Thyroid gland (tissue), 4 donors: ENCODE measurements around the gene TOM1L1. TPM values are rescaled to one million over a fixed set of nuclear protein-coding genes. Genes with fewer than 3 reads are reported as not detected.

Source experiments
- DNase-seq, 2 donors: peaks; one replicate each; pipeline ENCODE4 v3.0.0-alpha.2; 2019
- H3K27ac ChIP-seq, 3 donors: fragments of 200-600 bp; sonication (generic); 1 replicate in 2 of 3; 2 replicates in 1 of 3; pipeline ENCODE4 v1.5.1; 2016 to 2019; ENCODE audit warnings: mild to moderate bottlenecking in 1 of 3, moderate library complexity in 1 of 3
- H3K27me3 ChIP-seq: fragments of 200-600 bp; sonication (generic); one replicate; pipeline ENCODE4 v1.5.1; 2019
- H3K36me3 ChIP-seq, 2 donors: fragments of 200-600 bp; sonication (generic); one replicate each; pipeline ENCODE4 v1.5.1; 2016 to 2019
- H3K4me1 ChIP-seq, 2 donors: fragments of 200-600 bp; sonication (generic); one replicate each; pipeline ENCODE4 v1.5.1; 2017 to 2019
- H3K4me3 ChIP-seq, 3 donors: fragments of 200-600 bp; sonication (generic); replicated peaks in 1 of 3; 1 replicate in 2 of 3; 2 replicates in 1 of 3; pipeline ENCODE4 v1.5.1; 2016; ENCODE audit warnings: mild to moderate bottlenecking in 1 of 3
- H3K9me3 ChIP-seq: fragments of 200-600 bp; sonication (generic); one replicate; pipeline ENCODE4 v1.5.1; 2017
- POLR2A ChIP-seq, 2 donors: fragments of 450-650 bp; IDR thresholded peaks; one replicate each; pipeline ENCODE4 v1.6.1; 2017; ENCODE audit warnings: antibody characterized with exemption in 2 of 2, mild to moderate bottlenecking in 2 of 2, moderate library complexity in 1 of 2
- WGBS, 2 donors: methylation state at CpG; one replicate each; pipeline ENCODE4 v1.1.5; 2017; 5-methylcytosine and 5-hydroxymethylcytosine counted together
- intact Hi-C: fragments of 100-400 bp; cut with DNase I; formaldehyde crosslinking; loops from one replicate; pipeline ENCODE4 v1.15.1; 2023
- total RNA-seq, 4 donors: library from RNA; depleted of rRNA; stranded (reverse); fragments of >200 nt; gene quantifications; one replicate each; pipeline ENCODE4 v1.2.3, GENCODE V29; 2016
- TF ChIP-seq, protein P1 (sequence below), 6 experiments: fragments of 200-600 bp in 3 of 6; fragments of 450-650 bp in 3 of 6; sonication (generic) in 3 of 6; IDR thresholded peaks; one replicate each; pipeline ENCODE4 v1.5.1; 2016 to 2019; ENCODE audit warnings: antibody characterized with exemption in 6 of 6, mild to moderate bottlenecking in 2 of 6, inconsistent platforms in 1 of 6, moderate library complexity in 1 of 6

Gene TOM1L1
- total RNA-seq, 4 donors from 2014 or later, result 89.6 to 116 (median 109) TPM

DNA sequence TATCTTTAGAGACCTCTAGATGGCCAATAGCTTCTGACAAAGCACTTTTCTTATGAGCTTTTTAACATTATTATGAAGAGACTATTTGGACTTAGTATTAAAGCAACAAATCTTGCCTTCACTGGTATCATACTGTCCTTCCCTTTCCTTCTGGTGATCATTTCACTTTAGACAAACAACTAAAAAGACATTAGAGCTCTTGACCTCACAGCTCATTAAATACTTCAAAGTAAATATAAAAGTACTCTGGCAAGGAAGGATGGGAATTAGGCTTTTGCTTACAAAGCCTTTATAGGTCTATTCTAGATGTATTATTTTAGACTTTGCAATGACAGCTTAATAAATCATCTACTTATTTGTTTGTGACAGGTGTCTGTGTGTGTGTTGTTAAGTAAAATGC lies 79.0 kb downstream of the TOM1L1 start:
- Histone ChIP-seq H3K4me1 (no peaks in the 10 kb centered on the region), H3K9me3 (no peaks in the 10 kb centered on the region), H3K4me3 (no peak overlapping the region), H3K36me3 (no peaks in the 10 kb centered on the region), H3K27me3 (no peaks in the 10 kb centered on the region), H3K27ac (no peak overlapping the region)
- no peak for TF ChIP-seq POLR2A (IDR thresholded peaks at IDR 0.05)
- TF ChIP-seq, protein P1, sequence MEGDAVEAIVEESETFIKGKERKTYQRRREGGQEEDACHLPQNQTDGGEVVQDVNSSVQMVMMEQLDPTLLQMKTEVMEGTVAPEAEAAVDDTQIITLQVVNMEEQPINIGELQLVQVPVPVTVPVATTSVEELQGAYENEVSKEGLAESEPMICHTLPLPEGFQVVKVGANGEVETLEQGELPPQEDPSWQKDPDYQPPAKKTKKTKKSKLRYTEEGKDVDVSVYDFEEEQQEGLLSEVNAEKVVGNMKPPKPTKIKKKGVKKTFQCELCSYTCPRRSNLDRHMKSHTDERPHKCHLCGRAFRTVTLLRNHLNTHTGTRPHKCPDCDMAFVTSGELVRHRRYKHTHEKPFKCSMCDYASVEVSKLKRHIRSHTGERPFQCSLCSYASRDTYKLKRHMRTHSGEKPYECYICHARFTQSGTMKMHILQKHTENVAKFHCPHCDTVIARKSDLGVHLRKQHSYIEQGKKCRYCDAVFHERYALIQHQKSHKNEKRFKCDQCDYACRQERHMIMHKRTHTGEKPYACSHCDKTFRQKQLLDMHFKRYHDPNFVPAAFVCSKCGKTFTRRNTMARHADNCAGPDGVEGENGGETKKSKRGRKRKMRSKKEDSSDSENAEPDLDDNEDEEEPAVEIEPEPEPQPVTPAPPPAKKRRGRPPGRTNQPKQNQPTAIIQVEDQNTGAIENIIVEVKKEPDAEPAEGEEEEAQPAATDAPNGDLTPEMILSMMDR (IDR thresholded peaks at IDR 0.05), result no peak
- intact Hi-C loops, result no loop called here
- no peak for DNase-seq

DNA sequence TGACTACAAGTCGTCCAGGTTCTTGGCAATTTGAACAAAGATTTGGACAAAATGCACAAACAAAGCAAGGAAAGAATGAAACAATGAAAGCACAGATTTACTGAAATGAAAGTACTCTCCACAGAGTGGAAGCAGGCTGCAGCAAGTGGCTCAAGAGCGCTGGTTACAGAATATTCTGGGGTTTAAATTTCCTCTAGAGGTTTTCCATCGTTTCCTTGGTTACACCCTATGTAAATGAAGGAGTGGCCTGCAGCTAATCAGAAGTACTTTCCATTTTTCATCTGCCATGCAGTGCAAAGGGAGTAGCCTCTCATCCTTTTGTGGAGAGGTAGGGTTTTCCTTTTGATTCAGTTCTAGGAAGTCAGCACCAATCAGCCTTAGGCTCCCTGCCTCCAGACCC lies 79.7 kb downstream of the TOM1L1 start:
- no peaks in the 10 kb centered on the region for H3K4me1 ChIP-seq
- no peaks in the 10 kb centered on the region for H3K27me3 ChIP-seq
- H3K27ac ChIP-seq, result no peak overlapping the region
- H3K4me3 ChIP-seq, result no peak overlapping the region
- no peaks in the 10 kb centered on the region for H3K36me3 ChIP-seq
- H3K9me3 ChIP-seq, result no peaks in the 10 kb centered on the region
- no peak for DNase-seq
- WGBS, 2 donors, result 60 to 91% methylated on average over 3 of the region's 3 CpGs
- TF ChIP-seq POLR2A (IDR thresholded peaks at IDR 0.05), result no peak
- TF ChIP-seq, protein P1 (IDR thresholded peaks at IDR 0.05), result no peak
- intact Hi-C loops, result no loop called here

DNA sequence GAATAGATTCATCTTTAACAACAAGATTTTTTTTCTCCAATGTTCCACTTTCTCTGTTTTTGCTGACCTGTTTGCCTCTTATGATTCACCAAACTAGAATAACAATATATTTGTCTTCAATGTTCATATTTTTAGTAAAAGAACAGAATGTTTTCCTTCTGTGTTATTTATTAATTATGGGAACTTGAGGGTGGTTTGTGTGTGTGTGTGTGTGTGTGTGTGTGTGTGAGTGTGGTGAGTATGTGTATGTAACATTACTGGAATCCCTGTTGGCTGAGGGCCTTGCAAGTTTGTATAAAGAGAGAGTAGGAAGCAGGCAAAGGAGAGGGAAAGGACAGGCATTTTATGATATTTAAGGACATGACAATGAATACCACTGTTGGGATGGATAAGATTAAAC lies 81.7 kb downstream of the TOM1L1 start:
- Histone ChIP-seq H3K27ac (no peak overlapping the region), H3K36me3 (no peaks in the 10 kb centered on the region), H3K27me3 (no peaks in the 10 kb centered on the region), H3K9me3 (no peaks in the 10 kb centered on the region), H3K4me1 (no peaks in the 10 kb centered on the region), H3K4me3 (no peak overlapping the region)
- DNase-seq, result no peak
- intact Hi-C loops, result no loop called here
- TF ChIP-seq POLR2A (IDR thresholded peaks at IDR 0.05), result no peak
- TF ChIP-seq, protein P1 (IDR thresholded peaks at IDR 0.05), result no peak

DNA sequence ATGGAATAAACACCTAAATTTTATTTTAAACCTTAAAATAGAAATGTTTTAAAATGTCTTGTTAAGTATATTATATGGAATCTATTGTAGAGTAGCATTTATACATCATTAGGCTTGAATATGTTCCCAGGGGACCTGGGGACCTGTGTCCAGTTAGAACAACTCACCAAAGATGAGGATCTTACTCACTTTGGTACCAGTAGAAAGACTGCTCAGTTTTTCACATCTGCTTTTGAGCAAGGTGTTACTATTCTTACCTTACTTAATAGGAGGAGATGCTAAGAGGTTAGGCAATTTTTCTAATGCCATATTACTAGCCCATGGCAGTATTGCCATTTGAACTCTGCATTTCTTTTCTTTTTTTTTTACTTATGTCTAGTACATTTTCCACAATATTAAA lies 82.6 kb downstream of the TOM1L1 start:
- Histone ChIP-seq H3K4me3 (no peak overlapping the region), H3K9me3 (no peaks in the 10 kb centered on the region), H3K4me1 (no peaks in the 10 kb centered on the region), H3K27me3 (no peaks in the 10 kb centered on the region), H3K27ac (no peak overlapping the region), H3K36me3 (no peaks in the 10 kb centered on the region)
- DNase-seq, result no peak
- intact Hi-C loops, result no loop called here
- TF ChIP-seq POLR2A (IDR thresholded peaks at IDR 0.05), result no peak
- TF ChIP-seq, protein P1 (IDR thresholded peaks at IDR 0.05), result no peak

DNA sequence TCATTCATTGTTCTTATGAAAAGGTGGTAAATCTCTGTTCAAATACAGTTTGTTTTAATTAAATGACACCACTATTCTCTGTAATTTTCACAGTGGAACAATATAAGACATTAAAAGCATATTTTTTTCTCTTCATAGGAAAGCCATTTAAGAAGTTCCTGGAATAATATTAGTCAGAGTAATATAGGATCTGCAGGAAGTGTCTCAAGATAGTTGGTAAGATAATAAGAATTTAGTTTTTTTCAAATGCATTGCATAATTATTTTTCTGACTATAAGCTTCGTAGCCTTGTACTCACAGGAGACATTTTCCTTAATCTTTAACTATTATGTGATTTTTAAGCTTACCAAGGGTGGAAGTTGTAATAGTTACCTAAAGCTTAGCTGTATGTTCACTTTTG lies 84.8 kb downstream of the TOM1L1 start:
- no peak for TF ChIP-seq POLR2A (IDR thresholded peaks at IDR 0.05)
- TF ChIP-seq, protein P1 (IDR thresholded peaks at IDR 0.05), result no peak
- no peak for DNase-seq
- H3K4me3 ChIP-seq, result no peak overlapping the region
- intact Hi-C loops, result no loop called here
- H3K27ac ChIP-seq, result no peak overlapping the region
- WGBS, 2 donors, result 89 to 95% methylated on average over 1 of the region's 1 CpG
- no peaks in the 10 kb centered on the region for H3K36me3 ChIP-seq
- no peaks in the 10 kb centered on the region for H3K4me1 ChIP-seq
- no peaks in the 10 kb centered on the region for H3K27me3 ChIP-seq
- no peaks in the 10 kb centered on the region for H3K9me3 ChIP-seq
